Measurements from ENCODE around the gene KRT15.

KRT15 gene

GRCh38 chr17:41523787-41524186, 5.1 kb upstream of the KRT15 start:
- no peak for DNase-seq

- no peak for DNase-seq
Measured at GRCh38 chr17:41523225-41523593, 4.5 kb upstream of the KRT15 start.

- DNase-seq = no peak
Measured at GRCh38 chr17:41522301-41523224, 3.9 kb upstream of the KRT15 start.

GRCh38 chr17:41521574-41522261, 3.0 kb upstream of the KRT15 start:
- no peak for DNase-seq

GRCh38 chr17:41520821-41521521, 2.3 kb upstream of the KRT15 start:
- no peak for DNase-seq

GRCh38 chr17:41519501-41520224, 973 bp upstream of the KRT15 start:
- no peak for DNase-seq

GRCh38 chr17:41518031-41518430, 659 bp downstream of the KRT15 start:
- no peak for DNase-seq

- no peak for DNase-seq
Measured at GRCh38 chr17:41516830-41517283, 1.8 kb downstream of the KRT15 start.

GRCh38 chr17:41516147-41516829, 2.4 kb downstream of the KRT15 start:
- no peak for DNase-seq

GRCh38 chr17:41513168-41513547, 5.5 kb downstream of the KRT15 start:
- DNase-seq = no peak

- DNase-seq = no peak
Measured at GRCh38 chr17:41512546-41513167, 6.0 kb downstream of the KRT15 start.

- DNase-seq = no peak
Measured at GRCh38 chr17:41511716-41512115, 7.0 kb downstream of the KRT15 start.

- DNase-seq = no peak
Measured at GRCh38 chr17:41511116-41511515, 7.6 kb downstream of the KRT15 start.

GRCh38 chr17:41510251-41511065, 8.2 kb downstream of the KRT15 start:
- no peak for DNase-seq

- no peak for DNase-seq
Measured at GRCh38 chr17:41507315-41507880, 11.3 kb downstream of the KRT15 start.

GRCh38 chr17:41505809-41506767, 12.6 kb downstream of the KRT15 start:
- DNase-seq = no peak

GRCh38 chr17:41505007-41505808, 13.5 kb downstream of the KRT15 start, which contains the start of gene KRT13:
KRT13 (minus strand) TSS chr17:41505612; CDS start chr17:41505550, 62 bp downstream.
- no peak for DNase-seq

Measured in CD4-positive, alpha-beta T cell treated with Interleukin-21 for 1 hour (primary cell).